Psoas muscle (tissue), 8 donors: ENCODE measurements around the gene RAD51B. TPM values are rescaled to one million over a fixed set of nuclear protein-coding genes. Genes with fewer than 3 reads are reported as not detected.
A peak's percentile ranks its signal among the peaks of the same experiment; 100 is the strongest.

Experiments
- ATAC-seq, 4 donors: fragments of 200-7000 bp; cut with Tn5 transposase; one replicate each; pipeline ENCODE4 v1.9.1; 2020; ENCODE audit warnings: moderate library complexity in 3 of 4, mild to moderate bottlenecking in 2 of 4
- DNase-seq, 2 donors: peaks; one replicate each; pipeline ENCODE4 v3.0.0-alpha.2; 2020
- H3K27ac ChIP-seq: fragments of 200-600 bp; one replicate; pipeline ENCODE4 v1.8.0; 2022
- H3K27me3 ChIP-seq, 3 donors: fragments of 200-600 bp in 1 of 3; one replicate each; pipeline versions ENCODE4 v1.6.1 to v1.8.0; 2013 to 2022; ENCODE audit warnings: low read length in 2 of 3, mild to moderate bottlenecking in 2 of 3, moderate library complexity in 1 of 3; ENCODE audit not compliant: insufficient read depth in 3 of 3
- H3K36me3 ChIP-seq, 2 donors: fragments of 200-600 bp in 1 of 2; one replicate each; pipeline versions ENCODE4 v1.6.1 to v1.8.0; 2013 to 2022; ENCODE audit warnings: low read depth in 1 of 2, mild to moderate bottlenecking in 1 of 2, moderate library complexity in 1 of 2; ENCODE audit not compliant: insufficient read depth in 1 of 2
- H3K4me1 ChIP-seq: fragments of 200-600 bp; one replicate; pipeline ENCODE4 v1.8.0; 2022
- H3K4me3 ChIP-seq: fragments of 200-600 bp; one replicate; pipeline ENCODE4 v1.8.0; 2022; ENCODE audit warnings: mild to moderate bottlenecking
- H3K9me3 ChIP-seq: fragments of 200-600 bp; one replicate; pipeline ENCODE4 v1.8.0; 2022
- WGBS, 3 donors: extraction: QIAGEN DNeasy Blood & Tissue Kit; methylation state at CpG; one replicate each; pipeline versions ENCODE4 v1.1.6 to v1.1.7; 2013; 5-methylcytosine and 5-hydroxymethylcytosine counted together
- intact Hi-C, 2 donors: fragments of 100-400 bp; cut with DNase I; formaldehyde crosslinking; loops; one replicate each; pipeline versions ENCODE4 v1.11.0 to v1.14.2; 2022
- polyA plus RNA-seq, 3 donors: library from polyadenylated mRNA; stranded (reverse); fragments of 200-250 nt; gene quantifications; one replicate each; pipeline ENCODE4 v1.2.3, GENCODE V29; 2013
- total RNA-seq, 4 donors: library from RNA; stranded (reverse); fragmentation: NEBNext Ultra II Directional in 2 of 4; extraction: Animal tissue kit (Norgen Biotek cat#: 25700) in 2 of 4; gene quantifications; one replicate each; pipeline versions ENCODE4 v1.2.1 to v1.2.4, GENCODE V29; 2021 to 2023
- TF ChIP-seq, protein P1 (sequence below): fragments of 200-600 bp; IDR thresholded peaks from one replicate; pipeline ENCODE4 v1.8.0; 2022; ENCODE audit warnings: antibody characterized with exemption
- donor health status: healthy with polysubstance abuse.
- donor health status: DM: no; HTN: no; CAD: no; lungs with moderate emphysema.
- donor health status: Bipolar disorder and iron deficiency.
- donor health status: healthy.
- donor health status: DM: yes; HTN: yes; CAD: no.
- donor health status: DM: no; HTN: no; CAD: no.
- donor health status: DM: no; HTN: no; CAD: no.
- donor health status: DM: yes; HTN: yes; CAD: no.

RAD51B gene
- total and polyA plus RNA-seq, 7 donors: 0.60 to 7.2 (median 2.2) TPM

DNA sequence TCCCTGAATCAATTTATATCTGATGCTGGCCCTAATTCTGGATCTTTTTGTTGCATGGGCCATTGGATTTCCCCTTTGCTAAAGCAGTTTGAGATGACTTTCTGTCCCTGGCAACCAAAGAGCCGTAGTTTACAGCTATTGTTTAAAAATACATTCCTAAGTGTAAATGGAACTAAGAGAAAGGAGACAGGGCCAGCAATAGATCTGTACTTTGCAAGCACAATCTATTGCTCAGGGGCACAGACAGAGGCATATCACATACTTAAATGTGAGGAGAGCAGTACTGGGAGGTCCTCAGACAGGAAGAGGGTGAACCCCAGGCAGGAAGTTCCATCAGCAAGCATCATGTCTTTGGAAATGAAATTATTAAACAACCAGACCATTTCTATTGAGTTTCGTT is 846.7 kb downstream of the RAD51B start:
- no peak for ATAC-seq

DNA sequence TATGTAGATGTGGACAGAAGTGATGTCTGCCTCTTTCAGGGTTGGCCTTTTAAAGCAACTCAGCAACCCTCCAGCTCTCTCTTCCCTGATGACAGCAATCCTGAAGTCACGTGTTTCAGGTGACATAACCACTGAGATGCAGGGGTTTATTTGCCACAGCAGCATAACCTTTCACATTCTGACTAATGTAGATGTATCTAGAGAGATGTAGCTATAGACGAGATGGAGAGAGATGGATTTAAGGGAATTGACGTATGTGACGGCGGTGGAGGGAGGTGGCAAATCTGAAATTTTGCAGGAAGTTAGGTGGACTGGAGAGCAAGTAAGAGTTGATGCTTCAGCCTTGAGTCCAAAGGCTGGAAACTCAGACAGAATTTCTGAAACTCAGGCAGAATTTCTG is 847.3 kb downstream of the RAD51B start:
- DNase-seq (no peak), ATAC-seq (no peak)
- TF ChIP-seq, protein P1, sequence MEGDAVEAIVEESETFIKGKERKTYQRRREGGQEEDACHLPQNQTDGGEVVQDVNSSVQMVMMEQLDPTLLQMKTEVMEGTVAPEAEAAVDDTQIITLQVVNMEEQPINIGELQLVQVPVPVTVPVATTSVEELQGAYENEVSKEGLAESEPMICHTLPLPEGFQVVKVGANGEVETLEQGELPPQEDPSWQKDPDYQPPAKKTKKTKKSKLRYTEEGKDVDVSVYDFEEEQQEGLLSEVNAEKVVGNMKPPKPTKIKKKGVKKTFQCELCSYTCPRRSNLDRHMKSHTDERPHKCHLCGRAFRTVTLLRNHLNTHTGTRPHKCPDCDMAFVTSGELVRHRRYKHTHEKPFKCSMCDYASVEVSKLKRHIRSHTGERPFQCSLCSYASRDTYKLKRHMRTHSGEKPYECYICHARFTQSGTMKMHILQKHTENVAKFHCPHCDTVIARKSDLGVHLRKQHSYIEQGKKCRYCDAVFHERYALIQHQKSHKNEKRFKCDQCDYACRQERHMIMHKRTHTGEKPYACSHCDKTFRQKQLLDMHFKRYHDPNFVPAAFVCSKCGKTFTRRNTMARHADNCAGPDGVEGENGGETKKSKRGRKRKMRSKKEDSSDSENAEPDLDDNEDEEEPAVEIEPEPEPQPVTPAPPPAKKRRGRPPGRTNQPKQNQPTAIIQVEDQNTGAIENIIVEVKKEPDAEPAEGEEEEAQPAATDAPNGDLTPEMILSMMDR: no peak
- 94 to 95% (median 94%) methylated on average over 5 of the region's 5 CpGs for WGBS, 3 donors
- H3K4me1 ChIP-seq: peaks cover 33% of the 10 kb centered on the region
- H3K36me3 ChIP-seq: no peaks in the 10 kb centered on the region
- H3K4me3 ChIP-seq: no peak overlapping the region
- peak overlapping the region; percentile 51 for H3K27ac ChIP-seq
- no peaks in the 10 kb centered on the region for H3K27me3 ChIP-seq
- intact Hi-C loops: loop anchor here in 1 of 2 donors (5.0 kb wide), 1 partner anchor 35 kb away; no protein-coding TSS in a partner anchor
- H3K9me3 ChIP-seq: no peaks in the 10 kb centered on the region

More for the DNA sequence above, 846.7 kb downstream of the RAD51B start:
- Histone ChIP-seq H3K4me3 (no peak overlapping the region), H3K36me3 (no peaks in the 10 kb centered on the region), H3K27me3 (no peaks in the 10 kb centered on the region), H3K9me3 (no peaks in the 10 kb centered on the region), H3K27ac (peak overlapping the region; percentile 51), H3K4me1 (peaks cover 26% of the 10 kb centered on the region)
- WGBS, 3 donors: 32 to 38% (median 33%) methylated on average over 2 of the region's 2 CpGs
- TF ChIP-seq, protein P1: no peak
- no peak for DNase-seq
- intact Hi-C loops: loop anchor here in 1 of 2 donors (5.0 kb wide), 1 partner anchor 34 kb away; no protein-coding TSS in a partner anchor

DNA sequence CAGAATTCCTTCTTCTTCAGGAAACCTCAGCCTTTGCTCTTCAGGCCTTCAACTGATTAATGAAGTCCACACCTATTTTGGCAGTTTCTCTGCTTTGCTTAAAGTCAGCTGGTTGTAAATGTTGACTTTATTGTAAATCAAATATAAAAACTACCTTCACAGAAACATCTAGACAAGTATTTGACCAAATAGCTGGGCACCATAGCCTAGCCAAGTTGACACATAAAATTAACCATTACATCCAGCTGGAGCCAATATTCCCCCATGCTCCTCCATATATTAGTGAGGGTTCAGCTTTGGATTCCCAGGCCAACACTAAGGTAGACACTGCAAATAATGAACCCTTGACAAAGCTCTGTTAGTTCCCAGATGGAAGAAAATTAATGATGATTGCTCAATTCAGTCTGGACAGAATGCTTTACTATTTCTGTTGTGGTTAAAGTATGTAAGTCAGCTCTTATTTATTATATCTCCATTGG is 847.8 kb downstream of the RAD51B start:
- H3K4me1 ChIP-seq: peaks cover 38% of the 10 kb centered on the region
- H3K4me3 ChIP-seq: no peak overlapping the region
- intact Hi-C loops: loop anchor here in 1 of 2 donors (5.0 kb wide), 1 partner anchor 35 kb away; no protein-coding TSS in a partner anchor
- DNase-seq (no peak), ATAC-seq (no peak)
- H3K27ac ChIP-seq: no peak overlapping the region
- TF ChIP-seq, protein P1: no peak
- no peaks in the 10 kb centered on the region for H3K27me3 ChIP-seq
- H3K36me3 ChIP-seq: no peaks in the 10 kb centered on the region
- no peaks in the 10 kb centered on the region for H3K9me3 ChIP-seq

DNA sequence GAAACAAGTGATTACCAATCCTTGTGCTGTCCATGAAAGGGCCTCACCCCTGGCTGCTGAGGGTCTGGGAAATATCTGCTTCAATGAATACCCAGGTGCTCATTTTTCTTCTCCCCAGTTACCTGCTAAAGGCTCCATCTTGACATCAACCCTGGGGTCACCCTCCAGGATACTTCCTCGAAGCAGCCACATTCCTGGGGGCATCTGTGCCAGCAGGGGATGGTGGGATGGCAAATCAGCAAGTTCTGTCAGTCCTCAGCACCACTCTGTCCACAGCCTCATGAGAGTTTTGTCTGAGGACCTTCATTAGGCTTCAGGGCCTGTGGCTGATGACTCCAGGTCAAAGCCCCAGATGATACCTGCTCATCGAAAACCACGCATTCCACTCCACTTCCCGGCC is 848.4 kb downstream of the RAD51B start:
- intact Hi-C loops: loop anchor here in 1 of 2 donors (5.0 kb wide), 1 partner anchor 36 kb away; no protein-coding TSS in a partner anchor
- H3K4me3 ChIP-seq: no peak overlapping the region
- no peaks in the 10 kb centered on the region for H3K27me3 ChIP-seq
- DNase-seq (no peak), ATAC-seq (no peak)
- WGBS, 3 donors: 91 to 97% (median 95%) methylated on average over 4 of the region's 4 CpGs
- H3K9me3 ChIP-seq: no peaks in the 10 kb centered on the region
- no peak overlapping the region for H3K27ac ChIP-seq
- TF ChIP-seq, protein P1: no peak
- no peaks in the 10 kb centered on the region for H3K36me3 ChIP-seq
- H3K4me1 ChIP-seq: peaks cover 42% of the 10 kb centered on the region

DNA sequence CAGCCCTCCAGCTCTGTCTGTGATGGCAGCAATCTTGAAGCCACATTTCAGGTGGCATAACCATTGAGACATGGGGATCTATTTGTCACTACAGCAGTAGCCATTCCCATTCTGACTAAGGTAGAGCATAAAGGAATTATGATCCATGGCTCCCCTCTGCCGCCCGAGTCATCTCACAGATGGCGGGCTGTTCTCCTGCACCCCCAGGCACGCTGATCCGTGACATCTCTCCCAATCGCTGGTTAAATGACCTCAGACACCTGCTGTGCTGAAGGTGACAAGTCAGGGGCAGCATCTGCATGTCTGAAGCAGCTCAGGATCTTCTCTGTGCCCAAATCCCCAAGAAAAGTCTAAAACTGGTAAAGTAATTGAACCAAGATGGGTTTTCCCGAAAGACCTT is 849.0 kb downstream of the RAD51B start:
- no peak for DNase-seq
- intact Hi-C loops: loop anchor here in 1 of 2 donors (5.0 kb wide), 1 partner anchor 36 kb away; no protein-coding TSS in a partner anchor
- TF ChIP-seq, protein P1: no peak
- no peaks in the 10 kb centered on the region for H3K9me3 ChIP-seq
- ATAC-seq: no peak
- no peak overlapping the region for H3K27ac ChIP-seq
- H3K36me3 ChIP-seq: no peaks in the 10 kb centered on the region
- H3K4me3 ChIP-seq: no peak overlapping the region
- 78 to 88% (median 81%) methylated on average over 7 of the region's 7 CpGs for WGBS, 3 donors
- peaks cover 42% of the 10 kb centered on the region for H3K4me1 ChIP-seq
- no peaks in the 10 kb centered on the region for H3K27me3 ChIP-seq
